MM.1S (cell line): Measurements from ENCODE around the gene ARR3.
"Not testable (repeated sequence)": the region's sequence is repeated elsewhere in the genome, so short reads cannot be mapped to it uniquely, and the experiment has no call there.

ENCODE experiments used
- DNase-seq: peaks from one replicate; pipeline ENCODE4 v3.0.0-alpha.2; 2015
- H2AFZ ChIP-seq: fragments of 300-600 bp; sonication (generic); 2 replicates; pipeline ENCODE4 v1.6.0; 2016; ENCODE audit warnings: antibody characterized with exemption, low read length
- H3F3A ChIP-seq: fragments of 300-600 bp; sonication (generic); 2 replicates; pipeline ENCODE4 v1.6.1; 2016; ENCODE audit warnings: mild to moderate bottlenecking, antibody characterized with exemption, low read length, moderate library complexity, mixed read lengths; ENCODE audit not compliant: insufficient read depth
- H3K27ac ChIP-seq: fragments of 300-600 bp; sonication (generic); 2 replicates; pipeline ENCODE4 v1.5.1; 2016; ENCODE audit warnings: mild to moderate bottlenecking, low read length
- H3K27me3 ChIP-seq: fragments of 300-600 bp; sonication (generic); replicated peaks from 2 replicates; pipeline ENCODE4 v1.6.0; 2016; ENCODE audit warnings: low read length; ENCODE audit not compliant: insufficient read depth
- H3K36me3 ChIP-seq: fragments of 300-600 bp; sonication (generic); replicated peaks from 2 replicates; pipeline ENCODE4 v1.6.1; 2016; ENCODE audit warnings: mild to moderate bottlenecking, low read length, mixed read lengths; ENCODE audit not compliant: insufficient read depth
- H3K4me1 ChIP-seq: fragments of 300-600 bp; sonication (generic); 2 replicates; pipeline ENCODE4 v1.6.1; 2016; ENCODE audit warnings: low read length, mixed read lengths
- H3K4me2 ChIP-seq: fragments of 300-600 bp; sonication (generic); 2 replicates; pipeline ENCODE4 v1.6.0; 2016; ENCODE audit warnings: low read depth, low read length
- H3K4me3 ChIP-seq: fragments of 300-600 bp; sonication (generic); 2 replicates; pipeline ENCODE4 v1.5.1; 2016; ENCODE audit warnings: low read length, mixed read lengths
- H3K79me2 ChIP-seq: fragments of 300-600 bp; sonication (generic); 2 replicates; pipeline ENCODE4 v1.6.1; 2016; ENCODE audit warnings: mixed run types, low read length, mixed read lengths
- H3K9ac ChIP-seq: fragments of 300-600 bp; sonication (generic); 2 replicates; pipeline ENCODE4 v1.6.1; 2016; ENCODE audit warnings: low read length, mixed read lengths
- H3K9me2 ChIP-seq: fragments of 300-600 bp; sonication (generic); replicated peaks from 2 replicates; pipeline ENCODE4 v1.6.1; 2016; ENCODE audit warnings: mild to moderate bottlenecking, low read length, mixed read lengths; ENCODE audit not compliant: insufficient read depth
- H3K9me3 ChIP-seq: fragments of 300-600 bp; sonication (generic); replicated peaks from 2 replicates; pipeline ENCODE4 v1.6.1; 2016; ENCODE audit warnings: mild to moderate bottlenecking, low read length, mixed read lengths; ENCODE audit not compliant: insufficient read depth
- H4K20me1 ChIP-seq: fragments of 300-600 bp; sonication (generic); 2 replicates; pipeline ENCODE4 v1.6.1; 2016; ENCODE audit warnings: mild to moderate bottlenecking, low read length, moderate library complexity, mixed read lengths; ENCODE audit not compliant: insufficient read depth
- CTCF ChIP-seq: fragments of 300-600 bp; sonication (generic); IDR thresholded peaks from 2 replicates; pipeline ENCODE4 v1.5.1; 2016; ENCODE audit warnings: antibody characterized with exemption, low read length, mixed read lengths
- EZH2 ChIP-seq: fragments of 300-600 bp; sonication (generic); optimal IDR thresholded peaks from 2 replicates; pipeline ENCODE3; 2017; ENCODE audit warnings: low read depth, mild to moderate bottlenecking, antibody characterized with exemption, low read length, mixed read lengths
- EZH2phosphoT487 ChIP-seq: fragments of 300-600 bp; sonication (generic); IDR thresholded peaks from 2 replicates; pipeline ENCODE4 v1.6.1; 2018; ENCODE audit warnings: antibody characterized with exemption, low read length

Gene ARR3

DNA sequence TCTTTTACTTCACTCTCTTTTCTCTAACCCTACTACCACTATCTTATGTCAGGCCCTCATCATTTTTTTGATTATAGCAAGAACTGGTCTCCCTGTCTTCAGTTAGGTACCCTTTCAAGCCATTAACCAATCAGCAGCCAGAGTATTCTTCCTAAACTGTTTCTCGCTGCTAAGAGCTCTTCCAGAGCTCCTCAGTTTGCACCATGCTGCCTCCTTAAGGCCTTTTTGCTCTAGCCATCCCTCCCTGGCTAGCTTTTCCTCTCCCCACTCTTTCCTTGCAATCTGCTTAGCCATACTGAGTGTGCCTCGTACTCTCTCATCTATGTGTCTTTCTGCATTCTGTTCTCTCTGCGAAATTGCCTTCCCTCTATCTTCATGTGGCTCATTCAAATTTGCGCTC, 54.6 kb downstream of the ARR3 start:
- Histone ChIP-seq H3K27ac (no peak overlapping the region), H3K27me3 (no peaks in the 10 kb centered on the region), H3K79me2 (0 out of 2 replicates have a peak, but pooled peaks cover 3% of the 10 kb centered on the region), H3K4me1 (no peaks in the 10 kb centered on the region), H3K4me3 (no peak overlapping the region), H4K20me1 (no peaks in the 10 kb centered on the region), H3K9me2 (no peaks in the 10 kb centered on the region), H3F3A (no peaks in the 10 kb centered on the region), H3K4me2 (no peak overlapping the region), H3K36me3 (no peaks in the 10 kb centered on the region), H3K9me3 (no peaks in the 10 kb centered on the region), H2AFZ (no peak overlapping the region), H3K9ac (no peak overlapping the region)
- TF ChIP-seq CTCF (no peak), EZH2 (no peak), EZH2phosphoT487 (no peak)
- DNase-seq: no peak

GRCh38 chrX:70323628-70324027, 55.5 kb downstream of the ARR3 start:
- H3K36me3 ChIP-seq, DNase-seq, H3K9ac ChIP-seq: not testable (repeated sequence)

DNA sequence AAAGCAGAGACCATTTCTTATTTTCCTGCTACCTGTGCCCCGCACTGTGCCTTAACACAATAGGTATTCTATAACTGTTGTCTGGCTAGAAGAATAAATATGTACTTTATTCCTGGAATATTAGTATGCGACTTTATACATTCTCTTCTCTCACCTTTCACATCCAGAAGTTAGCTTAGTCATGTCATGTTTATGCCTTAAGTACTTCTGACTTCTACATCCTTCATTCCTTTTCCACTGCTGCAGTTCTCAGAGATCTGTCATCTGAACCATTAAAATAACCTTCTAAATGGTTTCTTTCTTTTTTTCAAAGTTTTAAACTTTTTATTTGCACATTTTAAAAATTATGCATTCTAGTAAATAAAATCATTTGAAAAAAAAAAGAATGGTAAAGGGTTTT, 56.2 kb downstream of the ARR3 start:
- no peak overlapping the region for H3K27ac ChIP-seq
- H3K9ac ChIP-seq: no peak overlapping the region
- no peaks in the 10 kb centered on the region for H3K9me2 ChIP-seq
- H3K9me3 ChIP-seq: no peaks in the 10 kb centered on the region
- H3K27me3 ChIP-seq: no peaks in the 10 kb centered on the region
- no peaks in the 10 kb centered on the region for H4K20me1 ChIP-seq
- no peaks in the 10 kb centered on the region for H3F3A ChIP-seq
- no peaks in the 10 kb centered on the region for H3K4me1 ChIP-seq
- no peaks in the 10 kb centered on the region for H3K36me3 ChIP-seq
- no peak for TF ChIP-seq CTCF
- no peak for TF ChIP-seq EZH2
- TF ChIP-seq EZH2phosphoT487: no peak
- no peak overlapping the region for H3K4me3 ChIP-seq
- 0 out of 2 replicates have a peak, but pooled peaks cover 3% of the 10 kb centered on the region for H3K79me2 ChIP-seq
- H3K4me2 ChIP-seq: no peak overlapping the region
- no peak overlapping the region for H2AFZ ChIP-seq
- DNase-seq: no peak

More at GRCh38 chrX:70323628-70324027, 55.5 kb downstream of the ARR3 start:
- H3F3A ChIP-seq, H3K4me3 ChIP-seq, H3K27me3 ChIP-seq, H3K4me2 ChIP-seq, H3K9me2 ChIP-seq, H3K27ac ChIP-seq, H3K9me3 ChIP-seq, H3K4me1 ChIP-seq, H2AFZ ChIP-seq, H4K20me1 ChIP-seq, H3K79me2 ChIP-seq: not testable (repeated sequence)

DNA sequence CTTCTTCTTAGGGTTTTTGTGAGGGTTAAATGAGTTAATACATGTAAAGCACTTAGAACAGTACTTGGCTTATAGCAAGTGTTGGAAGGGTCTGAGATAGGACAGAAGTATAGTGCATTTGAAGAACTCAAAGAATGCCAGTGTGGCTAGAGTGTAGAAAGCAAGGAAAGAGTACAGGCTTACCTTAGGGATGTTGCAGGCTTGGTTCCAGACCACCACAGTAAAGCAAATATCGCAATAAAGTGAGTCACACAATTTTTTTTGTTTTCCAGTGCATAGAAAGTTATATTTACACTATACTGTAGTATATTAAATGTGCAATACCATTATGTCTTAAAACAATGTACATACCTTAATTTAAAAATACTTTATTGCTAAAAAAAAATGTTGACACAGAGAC, 63.0 kb downstream of the ARR3 start:
- no peak for DNase-seq
- no peaks in the 10 kb centered on the region for H3K27me3 ChIP-seq
- no peaks in the 10 kb centered on the region for H3F3A ChIP-seq
- H4K20me1 ChIP-seq: no peaks in the 10 kb centered on the region
- no peaks in the 10 kb centered on the region for H3K9me3 ChIP-seq
- H3K27ac ChIP-seq: no peak overlapping the region
- no peak overlapping the region for H3K4me2 ChIP-seq
- H3K4me1 ChIP-seq: peaks cover 6% of the 10 kb centered on the region
- H3K79me2 ChIP-seq: no peaks in the 10 kb centered on the region
- no peak for TF ChIP-seq EZH2phosphoT487
- TF ChIP-seq EZH2: no peak
- no peak for TF ChIP-seq CTCF
- H3K9me2 ChIP-seq: no peaks in the 10 kb centered on the region
- H3K36me3 ChIP-seq: no peaks in the 10 kb centered on the region
- H3K9ac ChIP-seq: no peak overlapping the region
- no peak overlapping the region for H2AFZ ChIP-seq
- no peak overlapping the region for H3K4me3 ChIP-seq
